K562 (cell line): ENCODE data around the gene UNC13A. TPM values are rescaled to one million over a fixed set of nuclear protein-coding genes. Genes with fewer than 3 reads are reported as not detected.

Experiments used
- CBX1 ChIP-seq: sonication (generic); IDR thresholded peaks from 2 replicates; pipeline ENCODE4 v1.6.1; 2016; ENCODE audit warnings: antibody characterized with exemption, low read depth, mild to moderate bottlenecking
- COPS2 ChIP-seq: fragments of 450-650 bp; conservative IDR thresholded peaks from 2 replicates; pipeline ENCODE4 v1.6.1; 2016; ENCODE audit warnings: mild to moderate bottlenecking, moderate library complexity
- EP300 ChIP-seq: IDR thresholded peaks from 2 replicates; pipeline ENCODE4 v1.6.1; 2012; ENCODE audit warnings: low read length, improper control_type of control experiment
- ERF ChIP-seq: fragments of 450-650 bp; formaldehyde crosslinking; IDR thresholded peaks from 2 replicates; pipeline ENCODE4 v1.4.0; 2020; ENCODE audit warnings: mild to moderate bottlenecking, mixed read lengths
- ETS1 ChIP-seq: conservative IDR thresholded peaks from 2 replicates; pipeline ENCODE4 v1.6.1; 2011; ENCODE audit warnings: low read depth, mild to moderate bottlenecking, low read length; ENCODE audit not compliant: control insufficient read depth
- MEF2A ChIP-seq: IDR thresholded peaks from 2 replicates; pipeline ENCODE4 v1.6.1; 2011; ENCODE audit warnings: low read depth, mild to moderate bottlenecking, low read length, moderate library complexity; ENCODE audit not compliant: control insufficient read depth
- NFRKB ChIP-seq: fragments of 450-650 bp; IDR thresholded peaks from 2 replicates; pipeline ENCODE4 v1.6.1; 2016; ENCODE audit warnings: low read depth
- POLR2B ChIP-seq: fragments of 450-650 bp; IDR thresholded peaks from 2 replicates; pipeline ENCODE4 v1.6.1; 2018; ENCODE audit warnings: low read depth; ENCODE audit not compliant: partially characterized antibody
- PTBP1 ChIP-seq: fragments of 200-400 bp; formaldehyde crosslinking; IDR thresholded peaks from 2 replicates; pipeline ENCODE4 v1.6.1; 2017; ENCODE audit warnings: low read depth, low read length
- RBM15 ChIP-seq: fragments of 200-400 bp; formaldehyde crosslinking; IDR thresholded peaks from 2 replicates; pipeline ENCODE4 v1.6.1; 2018; ENCODE audit warnings: mild to moderate bottlenecking, low read length, moderate library complexity; ENCODE audit not compliant: insufficient read depth
- STAG1 ChIP-seq: sonication (generic); formaldehyde crosslinking; IDR thresholded peaks from 2 replicates; pipeline ENCODE4 v1.5.0; 2020; ENCODE audit warnings: missing genetic modification reagents, borderline replicate concordance
- SUPT5H ChIP-seq: fragments of 450-650 bp; IDR thresholded peaks from 2 replicates; pipeline ENCODE4 v1.6.1; 2016
- ZNF253 ChIP-seq: fragments of 250-450 bp; sonication (Bioruptor Pico); conservative IDR thresholded peaks from 2 replicates; pipeline ENCODE4 v1.6.1; 2021; ENCODE audit warnings: mild to moderate bottlenecking
- ZNF445 ChIP-seq: fragments of 250-450 bp; sonication (Bioruptor Pico); IDR thresholded peaks from 2 replicates; pipeline ENCODE4 v1.4.0; 2020; ENCODE audit warnings: low read depth, mild to moderate bottlenecking, moderate library complexity
- ZZZ3 ChIP-seq: fragments of 450-650 bp; IDR thresholded peaks from 2 replicates; pipeline ENCODE4 v1.6.1; 2016; ENCODE audit warnings: antibody characterized with exemption, mild to moderate bottlenecking, moderate library complexity
- polyA plus RNA-seq, 8 experiments: library from polyadenylated mRNA; depleted of rRNA in 4 of 8; stranded (reverse) in 5 of 8; unstranded in 3 of 8; fragments of >200 nt; fragmentation: Nextera tagmentation in 2 of 8; fragmentation: Illumina TruSeq in 1 of 8; extraction: Ambion mirVana in 2 of 8; extraction: Trizol in 1 of 8; gene quantifications; 2 replicates each; pipeline versions ENCODE4 v1.2.1 to v1.2.3, GENCODE V29; 2011 to 2014; ENCODE audit warnings: inconsistent platforms in 1 of 8, missing spikeins in 1 of 8
- total RNA-seq, 7 experiments: library from RNA; depleted of rRNA in 6 of 7; stranded (reverse); fragments of >200 nt in 6 of 7; fragmentation: Illumina TruSeq in 2 of 7; extraction: Trizol in 2 of 7; gene quantifications; 2 replicates each; pipeline versions ENCODE4 v1.2.1 to v1.2.3, GENCODE V29; 2011 to 2021; ENCODE audit warnings: low replicate concordance in 1 of 7
- TF ChIP-seq, protein P1 (sequence below), 2 experiments: IDR thresholded peaks; 2 replicates each; pipeline ENCODE4 v1.6.1; 2012; ENCODE audit warnings: improper control_type of control experiment in 2 of 2, low read depth in 2 of 2, low read length in 2 of 2, borderline replicate concordance in 1 of 2
- TF ChIP-seq, protein P2 (sequence below): sonication (generic); formaldehyde crosslinking; IDR thresholded peaks from 2 replicates; pipeline ENCODE4 v1.5.0; 2020; ENCODE audit warnings: missing genetic modification reagents
- TF ChIP-seq, protein P3 (sequence below): fragments of 200-400 bp; formaldehyde crosslinking; IDR thresholded peaks from 2 replicates; pipeline ENCODE4 v1.6.1; 2017; ENCODE audit warnings: mild to moderate bottlenecking, low read depth, low read length, moderate library complexity
- TF ChIP-seq, protein P4 (sequence below): fragments of 250-450 bp; sonication (Bioruptor Pico); IDR thresholded peaks from 2 replicates; pipeline ENCODE4 v1.4.0; 2020; ENCODE audit warnings: mild to moderate bottlenecking, moderate library complexity, borderline replicate concordance

Gene UNC13A
- total and polyA plus RNA-seq, 9 of the 15 experiments (the other 6 are each of a cell fraction or from before 2014, with no cell fraction given), result 0.03 to 1.0 (median 0.25) TPM

GRCh38 chr19:17681505-17682125, 6.5 kb downstream of the UNC13A start (continued):
- TF ChIP-seq, protein P1, sequence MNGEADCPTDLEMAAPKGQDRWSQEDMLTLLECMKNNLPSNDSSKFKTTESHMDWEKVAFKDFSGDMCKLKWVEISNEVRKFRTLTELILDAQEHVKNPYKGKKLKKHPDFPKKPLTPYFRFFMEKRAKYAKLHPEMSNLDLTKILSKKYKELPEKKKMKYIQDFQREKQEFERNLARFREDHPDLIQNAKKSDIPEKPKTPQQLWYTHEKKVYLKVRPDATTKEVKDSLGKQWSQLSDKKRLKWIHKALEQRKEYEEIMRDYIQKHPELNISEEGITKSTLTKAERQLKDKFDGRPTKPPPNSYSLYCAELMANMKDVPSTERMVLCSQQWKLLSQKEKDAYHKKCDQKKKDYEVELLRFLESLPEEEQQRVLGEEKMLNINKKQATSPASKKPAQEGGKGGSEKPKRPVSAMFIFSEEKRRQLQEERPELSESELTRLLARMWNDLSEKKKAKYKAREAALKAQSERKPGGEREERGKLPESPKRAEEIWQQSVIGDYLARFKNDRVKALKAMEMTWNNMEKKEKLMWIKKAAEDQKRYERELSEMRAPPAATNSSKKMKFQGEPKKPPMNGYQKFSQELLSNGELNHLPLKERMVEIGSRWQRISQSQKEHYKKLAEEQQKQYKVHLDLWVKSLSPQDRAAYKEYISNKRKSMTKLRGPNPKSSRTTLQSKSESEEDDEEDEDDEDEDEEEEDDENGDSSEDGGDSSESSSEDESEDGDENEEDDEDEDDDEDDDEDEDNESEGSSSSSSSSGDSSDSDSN (IDR thresholded peaks at IDR 0.05; ENCODE audit: borderline replicate concordance in 1 of 2, low read depth in 2 of 2, low read length in 2 of 2), result no peak
- TF ChIP-seq ZNF253 (CRISPR knock-in tag) (no peak), NFRKB (no peak), EP300 (peak; percentile 18; the same call in 1 of the 2 replicates), ETS1 (0 out of 2 replicates have a peak, but pooled peaks have one; percentile 60), POLR2B (no peak), MEF2A (peak; percentile 54; the same call in 1 of the 2 replicates), ZNF445 (CRISPR knock-in tag) (no peak), CBX1 (no peak), ZZZ3 (no peak), ERF (CRISPR knock-in tag) (0 out of 2 replicates have a peak, but pooled peaks have one; percentile 60), RBM15 (no peak), STAG1 (peak; percentile 24; the same call in 1 of the 2 replicates), PTBP1 (no peak), SUPT5H (no peak), COPS2 (no peak)
- TF ChIP-seq, protein P2, sequence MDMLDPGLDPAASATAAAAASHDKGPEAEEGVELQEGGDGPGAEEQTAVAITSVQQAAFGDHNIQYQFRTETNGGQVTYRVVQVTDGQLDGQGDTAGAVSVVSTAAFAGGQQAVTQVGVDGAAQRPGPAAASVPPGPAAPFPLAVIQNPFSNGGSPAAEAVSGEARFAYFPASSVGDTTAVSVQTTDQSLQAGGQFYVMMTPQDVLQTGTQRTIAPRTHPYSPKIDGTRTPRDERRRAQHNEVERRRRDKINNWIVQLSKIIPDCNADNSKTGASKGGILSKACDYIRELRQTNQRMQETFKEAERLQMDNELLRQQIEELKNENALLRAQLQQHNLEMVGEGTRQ (CRISPR knock-in tag), result peak; percentile 17; the same call in 1 of the 2 replicates
- TF ChIP-seq, protein P3, sequence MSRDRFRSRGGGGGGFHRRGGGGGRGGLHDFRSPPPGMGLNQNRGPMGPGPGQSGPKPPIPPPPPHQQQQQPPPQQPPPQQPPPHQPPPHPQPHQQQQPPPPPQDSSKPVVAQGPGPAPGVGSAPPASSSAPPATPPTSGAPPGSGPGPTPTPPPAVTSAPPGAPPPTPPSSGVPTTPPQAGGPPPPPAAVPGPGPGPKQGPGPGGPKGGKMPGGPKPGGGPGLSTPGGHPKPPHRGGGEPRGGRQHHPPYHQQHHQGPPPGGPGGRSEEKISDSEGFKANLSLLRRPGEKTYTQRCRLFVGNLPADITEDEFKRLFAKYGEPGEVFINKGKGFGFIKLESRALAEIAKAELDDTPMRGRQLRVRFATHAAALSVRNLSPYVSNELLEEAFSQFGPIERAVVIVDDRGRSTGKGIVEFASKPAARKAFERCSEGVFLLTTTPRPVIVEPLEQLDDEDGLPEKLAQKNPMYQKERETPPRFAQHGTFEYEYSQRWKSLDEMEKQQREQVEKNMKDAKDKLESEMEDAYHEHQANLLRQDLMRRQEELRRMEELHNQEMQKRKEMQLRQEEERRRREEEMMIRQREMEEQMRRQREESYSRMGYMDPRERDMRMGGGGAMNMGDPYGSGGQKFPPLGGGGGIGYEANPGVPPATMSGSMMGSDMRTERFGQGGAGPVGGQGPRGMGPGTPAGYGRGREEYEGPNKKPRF, result no peak
- TF ChIP-seq, protein P4, sequence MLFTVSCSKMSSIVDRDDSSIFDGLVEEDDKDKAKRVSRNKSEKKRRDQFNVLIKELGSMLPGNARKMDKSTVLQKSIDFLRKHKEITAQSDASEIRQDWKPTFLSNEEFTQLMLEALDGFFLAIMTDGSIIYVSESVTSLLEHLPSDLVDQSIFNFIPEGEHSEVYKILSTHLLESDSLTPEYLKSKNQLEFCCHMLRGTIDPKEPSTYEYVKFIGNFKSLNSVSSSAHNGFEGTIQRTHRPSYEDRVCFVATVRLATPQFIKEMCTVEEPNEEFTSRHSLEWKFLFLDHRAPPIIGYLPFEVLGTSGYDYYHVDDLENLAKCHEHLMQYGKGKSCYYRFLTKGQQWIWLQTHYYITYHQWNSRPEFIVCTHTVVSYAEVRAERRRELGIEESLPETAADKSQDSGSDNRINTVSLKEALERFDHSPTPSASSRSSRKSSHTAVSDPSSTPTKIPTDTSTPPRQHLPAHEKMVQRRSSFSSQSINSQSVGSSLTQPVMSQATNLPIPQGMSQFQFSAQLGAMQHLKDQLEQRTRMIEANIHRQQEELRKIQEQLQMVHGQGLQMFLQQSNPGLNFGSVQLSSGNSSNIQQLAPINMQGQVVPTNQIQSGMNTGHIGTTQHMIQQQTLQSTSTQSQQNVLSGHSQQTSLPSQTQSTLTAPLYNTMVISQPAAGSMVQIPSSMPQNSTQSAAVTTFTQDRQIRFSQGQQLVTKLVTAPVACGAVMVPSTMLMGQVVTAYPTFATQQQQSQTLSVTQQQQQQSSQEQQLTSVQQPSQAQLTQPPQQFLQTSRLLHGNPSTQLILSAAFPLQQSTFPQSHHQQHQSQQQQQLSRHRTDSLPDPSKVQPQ, result no peak
